Measurements from ENCODE around the gene C20orf202.
"Not testable (repeated sequence)": the region's sequence is repeated elsewhere in the genome, so short reads cannot be mapped to it uniquely, and the experiment has no call there.

The C20orf202 gene

DNA sequence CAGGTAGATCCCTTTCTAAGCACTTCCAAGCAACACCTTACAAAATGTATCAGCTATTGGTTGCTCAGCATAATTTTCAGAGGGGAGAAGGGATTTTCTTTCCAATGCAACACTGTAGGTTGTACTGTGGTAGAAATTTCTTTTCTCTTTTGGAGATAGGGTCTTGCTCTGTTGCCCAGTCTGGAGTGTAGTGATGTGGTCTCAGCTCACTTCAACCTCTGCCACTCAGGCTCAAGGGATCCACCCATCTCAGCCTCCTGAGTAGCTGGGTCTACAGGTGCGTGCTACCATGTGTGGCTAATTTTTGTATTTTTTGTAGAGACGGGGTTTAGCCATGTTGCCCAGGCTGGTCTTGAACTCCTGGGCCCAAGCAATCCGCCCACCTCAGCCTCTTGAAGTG lies 38.8 kb downstream of the C20orf202 start:
- TF ChIP-seq, protein P1, sequence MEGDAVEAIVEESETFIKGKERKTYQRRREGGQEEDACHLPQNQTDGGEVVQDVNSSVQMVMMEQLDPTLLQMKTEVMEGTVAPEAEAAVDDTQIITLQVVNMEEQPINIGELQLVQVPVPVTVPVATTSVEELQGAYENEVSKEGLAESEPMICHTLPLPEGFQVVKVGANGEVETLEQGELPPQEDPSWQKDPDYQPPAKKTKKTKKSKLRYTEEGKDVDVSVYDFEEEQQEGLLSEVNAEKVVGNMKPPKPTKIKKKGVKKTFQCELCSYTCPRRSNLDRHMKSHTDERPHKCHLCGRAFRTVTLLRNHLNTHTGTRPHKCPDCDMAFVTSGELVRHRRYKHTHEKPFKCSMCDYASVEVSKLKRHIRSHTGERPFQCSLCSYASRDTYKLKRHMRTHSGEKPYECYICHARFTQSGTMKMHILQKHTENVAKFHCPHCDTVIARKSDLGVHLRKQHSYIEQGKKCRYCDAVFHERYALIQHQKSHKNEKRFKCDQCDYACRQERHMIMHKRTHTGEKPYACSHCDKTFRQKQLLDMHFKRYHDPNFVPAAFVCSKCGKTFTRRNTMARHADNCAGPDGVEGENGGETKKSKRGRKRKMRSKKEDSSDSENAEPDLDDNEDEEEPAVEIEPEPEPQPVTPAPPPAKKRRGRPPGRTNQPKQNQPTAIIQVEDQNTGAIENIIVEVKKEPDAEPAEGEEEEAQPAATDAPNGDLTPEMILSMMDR (IDR thresholded peaks at IDR 0.05; ENCODE audit: control insufficient read depth, extremely low read depth, insufficient read depth) = no peak
- no peak overlapping the region for H3K4me3 ChIP-seq (ENCODE audit: low read depth, low read length)
- no peak for DNase-seq (ENCODE audit: low read depth)

DNA sequence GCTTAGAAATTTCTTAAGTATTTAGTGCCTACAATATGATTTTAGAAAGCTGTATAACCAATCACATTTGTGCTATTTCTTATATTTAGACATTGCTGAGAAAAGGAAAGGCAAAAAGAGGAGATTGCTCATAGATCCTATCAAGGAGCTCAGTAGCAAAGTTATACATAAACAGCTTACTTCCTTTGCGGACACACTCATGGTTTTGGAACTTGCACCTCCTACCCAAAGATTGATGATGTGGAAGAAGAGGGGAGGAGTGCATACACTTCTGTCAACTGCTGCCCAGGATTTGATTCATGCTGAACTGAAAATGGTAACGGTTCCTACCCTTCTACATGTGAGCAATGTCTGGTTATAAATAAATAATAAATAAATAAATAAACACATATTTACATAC lies 39.3 kb downstream of the C20orf202 start:
- no peak overlapping the region for H3K4me3 ChIP-seq (ENCODE audit: low read depth, low read length)
- TF ChIP-seq, protein P1 (IDR thresholded peaks at IDR 0.05; ENCODE audit: control insufficient read depth, extremely low read depth, insufficient read depth) = no peak
- DNase-seq (ENCODE audit: low read depth) = no peak

DNA sequence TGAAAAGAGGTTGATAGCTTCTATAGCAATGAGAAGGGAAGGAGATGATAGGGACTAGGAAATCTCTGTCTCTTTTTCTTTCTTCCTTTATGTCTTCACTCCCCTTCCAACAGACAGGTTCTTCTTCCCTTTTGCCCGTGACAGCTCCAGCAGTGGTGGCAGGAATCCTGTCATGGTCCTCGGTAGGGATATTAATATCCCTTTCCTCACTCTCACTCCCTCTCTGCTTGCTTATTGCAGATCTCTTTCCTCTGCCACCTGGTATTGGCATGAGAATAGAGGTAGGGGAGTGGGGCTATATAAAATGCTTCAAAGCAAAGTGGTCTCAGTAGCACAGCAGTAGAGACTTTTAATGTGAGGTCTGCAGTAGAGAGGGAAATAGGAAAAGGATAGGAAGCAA lies 42.3 kb downstream of the C20orf202 start:
- H3K4me3 ChIP-seq (ENCODE audit: low read depth, low read length) = no peak overlapping the region
- TF ChIP-seq, protein P1 (IDR thresholded peaks at IDR 0.05; ENCODE audit: control insufficient read depth, extremely low read depth, insufficient read depth) = no peak
- DNase-seq (ENCODE audit: low read depth) = no peak

DNA sequence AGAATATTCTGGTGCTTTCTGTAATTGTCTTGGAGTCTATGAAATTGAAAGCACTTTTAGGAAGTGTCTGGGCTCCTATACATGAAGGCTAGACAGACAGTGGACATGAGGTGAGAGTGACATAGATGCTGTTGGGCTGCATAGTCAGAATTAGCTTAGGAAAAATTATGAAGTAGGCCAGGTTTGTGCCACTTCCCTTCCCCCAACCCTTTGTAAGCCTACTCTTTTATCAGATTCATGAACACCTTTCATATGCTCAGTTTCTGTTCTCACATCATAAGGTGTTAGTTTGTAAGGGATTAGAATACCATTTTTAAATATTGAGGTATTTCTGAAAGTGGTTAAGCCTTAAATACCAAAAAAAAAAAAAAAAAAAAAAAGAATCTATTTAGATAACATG lies 44.4 kb downstream of the C20orf202 start:
- no peak for DNase-seq (ENCODE audit: low read depth)
- TF ChIP-seq, protein P1 (IDR thresholded peaks at IDR 0.05; ENCODE audit: control insufficient read depth, extremely low read depth, insufficient read depth) = no peak
- no peak overlapping the region for H3K4me3 ChIP-seq (ENCODE audit: low read depth, low read length)

DNA sequence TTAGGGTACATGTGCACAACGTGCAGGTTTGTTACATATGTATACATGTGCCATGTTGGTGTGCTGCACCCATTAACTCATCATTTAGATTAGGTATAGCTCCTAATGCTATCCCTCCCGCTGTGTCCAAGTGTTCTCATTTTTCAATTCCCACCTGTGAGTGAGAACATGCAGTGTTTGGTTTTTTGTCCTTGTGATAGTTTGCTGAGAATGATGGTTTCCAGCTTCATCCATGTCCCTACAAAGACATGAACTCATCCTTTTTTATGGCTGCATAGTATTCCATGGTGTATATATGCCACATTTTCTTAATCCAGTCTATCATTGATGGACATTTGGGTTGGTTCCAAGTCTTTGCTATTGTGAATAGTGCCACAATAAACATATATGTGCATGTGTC lies 47.0 kb downstream of the C20orf202 start:
- not testable (repeated sequence) for H3K4me3 ChIP-seq (ENCODE audit: low read depth, low read length); DNase-seq (ENCODE audit: low read depth)

DNA sequence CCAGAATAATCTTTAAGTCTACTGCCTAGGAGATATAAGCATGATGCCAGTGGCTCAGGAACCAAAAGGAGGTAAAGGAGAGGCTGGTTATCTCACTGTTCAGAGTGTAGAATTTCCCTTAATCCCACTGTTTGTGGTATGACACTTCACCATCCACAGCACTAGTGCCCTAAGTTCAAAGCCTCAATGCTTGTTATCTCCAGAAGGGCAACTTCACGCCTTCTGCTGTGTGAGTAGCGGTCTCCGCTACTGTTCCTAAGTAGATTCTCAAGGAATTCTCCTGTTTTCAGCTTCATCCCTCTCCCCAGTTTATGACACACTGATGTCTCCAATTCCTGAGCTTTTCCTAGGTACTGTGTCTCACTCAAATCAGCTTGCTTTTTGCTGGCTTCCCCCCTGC lies 49.2 kb downstream of the C20orf202 start:
- no peak overlapping the region for H3K4me3 ChIP-seq (ENCODE audit: low read depth, low read length)
- TF ChIP-seq, protein P1 (IDR thresholded peaks at IDR 0.05; ENCODE audit: control insufficient read depth, extremely low read depth, insufficient read depth) = no peak
- DNase-seq (ENCODE audit: low read depth) = no peak

DNA sequence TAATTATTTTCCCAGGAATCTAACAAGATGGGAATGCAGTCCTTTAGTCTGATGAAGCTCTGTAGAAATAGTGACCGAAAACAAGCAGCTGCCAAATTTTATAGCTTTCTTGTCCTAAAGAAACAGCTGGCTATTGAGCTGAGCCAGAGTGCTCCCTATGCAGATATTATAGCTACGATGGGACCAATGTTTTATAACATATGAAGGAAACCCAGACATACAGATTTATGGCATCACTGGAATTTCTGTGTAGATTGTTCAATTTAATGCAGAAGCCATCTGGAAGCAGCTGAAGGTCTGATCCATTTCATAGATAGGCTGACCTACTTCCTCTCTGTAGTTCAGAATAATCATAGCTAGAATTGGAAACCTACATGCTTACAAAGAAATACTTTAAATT lies 51.0 kb downstream of the C20orf202 start:
- TF ChIP-seq, protein P1 (IDR thresholded peaks at IDR 0.05; ENCODE audit: control insufficient read depth, extremely low read depth, insufficient read depth) = no peak
- DNase-seq (ENCODE audit: low read depth) = no peak
- H3K4me3 ChIP-seq (ENCODE audit: low read depth, low read length) = no peak overlapping the region

DNA sequence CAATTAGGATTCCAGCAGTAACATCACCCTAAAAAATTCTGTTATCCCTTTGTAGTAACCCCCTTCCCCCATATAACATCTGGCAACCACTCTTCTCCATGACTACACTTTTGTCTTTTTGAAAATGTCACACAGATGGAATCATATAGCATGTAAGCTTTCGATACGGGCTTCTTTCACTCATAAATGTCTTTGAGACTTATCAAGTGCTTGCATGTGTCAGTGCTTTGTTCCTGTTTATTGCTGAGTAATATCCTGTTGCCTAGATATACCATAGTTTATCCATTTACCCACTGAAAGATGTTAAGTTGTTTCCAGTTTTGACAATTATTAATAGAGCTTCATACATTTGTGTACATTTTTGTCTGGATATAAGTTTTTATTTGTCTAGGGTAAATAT lies 52.4 kb downstream of the C20orf202 start:
- TF ChIP-seq, protein P1 (IDR thresholded peaks at IDR 0.05; ENCODE audit: control insufficient read depth, extremely low read depth, insufficient read depth) = no peak
- no peak overlapping the region for H3K4me3 ChIP-seq (ENCODE audit: low read depth, low read length)
- no peak for DNase-seq (ENCODE audit: low read depth)

All from LNCaP clone FGC (cell line).